HepG2 (cell line): ENCODE results near the gene ARHGDIA. TPM values are rescaled to one million over a fixed set of nuclear protein-coding genes. Genes with fewer than 3 reads are reported as not detected.

ENCODE experiments used
- ATAC-seq: fragments of 200-7000 bp; cut with Tn5 transposase; 3 replicates; pipeline ENCODE4 v1.9.1; 2020; ENCODE audit warnings: mild to moderate bottlenecking, moderate library complexity
- BruUV-seq: library from RNA; stranded (reverse); fragments of 400-500 nt; replicated peaks from 2 replicates; lab custom pipeline; 2021; lab: Mats Ljungman, UMichigan
- CTCF ChIA-PET: fragments of 300-600 bp; formaldehyde crosslinking; extraction: SDS; loops from one replicate; lab custom pipeline; 2021; ENCODE audit warnings: low total read pairs, inconsistent platforms, low intra/inter-chr PET ratio; lab: Yijun Ruan, JAX
- POLR2A ChIA-PET: fragments of 350-600 bp; sonication (Branson Sonifier 250); formaldehyde crosslinking; loops from one replicate; lab custom pipeline; 2020; ENCODE audit warnings: antibody characterized with exemption, inconsistent platforms; lab: Yijun Ruan, JAX
- DNase-seq: peaks from one replicate; pipeline ENCODE4 v3.0.0-alpha.2; 2015; ENCODE audit warnings: low spot score
- FAIRE-seq: peaks from 3 replicates; lab custom pipeline; 2011; peaks lifted over from hg19 to GRCh38; lab: Jason Lieb, UNC
- H2AFZ ChIP-seq: one replicate; pipeline ENCODE4 v1.6.1; 2011; ENCODE audit warnings: low read length, inconsistent platforms
- H3K27ac ChIP-seq: fragments of 300-600 bp; 3 replicates; pipeline ENCODE4 v1.8.0; 2011; ENCODE audit warnings: mixed run types, mild to moderate bottlenecking, mixed read lengths, low read length, inconsistent platforms; ENCODE audit not compliant: insufficient read depth; ENCODE audit errors: extremely low read length
- H3K27me3 ChIP-seq, 2 experiments: fragments of 200-600 bp in 1 of 2; 2 replicates in 1 of 2; 3 replicates in 1 of 2; pipeline versions ENCODE4 v1.6.0 to v1.8.0; 2011; ENCODE audit warnings: low read length in 2 of 2, mild to moderate bottlenecking in 2 of 2, moderate library complexity in 2 of 2, inconsistent platforms in 1 of 2; ENCODE audit not compliant: insufficient read depth in 2 of 2, control insufficient read depth in 1 of 2
- H3K36me3 ChIP-seq, 2 experiments: fragments of 200-600 bp in 1 of 2; replicated peaks in 1 of 2; 2 replicates in 1 of 2; 3 replicates in 1 of 2; pipeline versions ENCODE4 v1.5.1 to v1.8.0; 2011; ENCODE audit warnings: low read length in 2 of 2, inconsistent platforms in 1 of 2; ENCODE audit not compliant: insufficient read depth in 2 of 2, control insufficient read depth in 1 of 2
- H3K4me1 ChIP-seq: 2 replicates; pipeline ENCODE4 v1.5.1; 2012; ENCODE audit warnings: low read length, inconsistent platforms; ENCODE audit not compliant: insufficient read depth
- H3K4me2 ChIP-seq: 2 replicates; pipeline ENCODE4 v1.6.0; 2011; ENCODE audit warnings: low read depth, low read length, inconsistent platforms
- H3K4me3 ChIP-seq, 3 experiments: fragments of 200-600 bp in 1 of 3; sonication (generic), shearing (Covaris generic) in 1 of 3; replicated peaks in 1 of 3; 2 replicates each; pipeline ENCODE4 v1.5.1; 2011 to 2016; ENCODE audit warnings: low read length in 3 of 3, inconsistent platforms in 2 of 3, low read depth in 2 of 3, mild to moderate bottlenecking in 2 of 3, control low read depth in 1 of 3, mixed read lengths in 1 of 3; ENCODE audit not compliant: insufficient read depth in 1 of 3
- H3K79me2 ChIP-seq: one replicate; pipeline ENCODE4 v1.6.1; 2011; ENCODE audit warnings: low read length, inconsistent platforms; ENCODE audit not compliant: insufficient read depth
- H3K9ac ChIP-seq: 2 replicates; pipeline ENCODE4 v1.6.0; 2011; ENCODE audit warnings: mild to moderate bottlenecking, low read depth, low read length, inconsistent platforms; ENCODE audit not compliant: insufficient read depth
- H3K9me3 ChIP-seq: 2 replicates; pipeline ENCODE4 v1.5.1; 2012; ENCODE audit warnings: mild to moderate bottlenecking, low read length
- H4K20me1 ChIP-seq: 2 replicates; pipeline ENCODE4 v1.6.0; 2011; ENCODE audit warnings: inconsistent platforms, mild to moderate bottlenecking, low read length, moderate library complexity; ENCODE audit not compliant: insufficient read depth
- CENPT ChIP-seq: sonication (generic); formaldehyde crosslinking; IDR thresholded peaks from 2 replicates; pipeline ENCODE4 v1.8.0; 2022; ENCODE audit warnings: low read depth, mild to moderate bottlenecking, moderate library complexity, missing genetic modification reagents
- ETV5 ChIP-seq: IDR thresholded peaks from 2 replicates; pipeline ENCODE4 v1.6.1; 2018; ENCODE audit warnings: missing biosample characterization, missing genetic modification reagents, inconsistent platforms, borderline replicate concordance
- KMT2A ChIP-seq: sonication (generic); formaldehyde crosslinking; IDR thresholded peaks from 2 replicates; pipeline ENCODE4 v1.4.0; 2020; ENCODE audit warnings: missing genetic modification reagents
- NCOA5 ChIP-seq: sonication (generic); formaldehyde crosslinking; IDR thresholded peaks from 2 replicates; pipeline ENCODE4 v1.4.0; 2020; ENCODE audit warnings: missing genetic modification reagents
- POLR2A ChIP-seq, 2 experiments: IDR thresholded peaks; 2 replicates each; pipeline ENCODE4 v1.6.1; 2011; ENCODE audit warnings: low read depth in 2 of 2, low read length in 2 of 2, mild to moderate bottlenecking in 1 of 2, moderate library complexity in 1 of 2; ENCODE audit not compliant: insufficient read depth in 1 of 2
- ZNF235 ChIP-seq: sonication (generic); formaldehyde crosslinking; IDR thresholded peaks from 2 replicates; pipeline ENCODE4 v1.8.1; 2023; ENCODE audit warnings: mild to moderate bottlenecking, missing genetic modification reagents, borderline replicate concordance
- ZNF33B ChIP-seq: sonication (generic); formaldehyde crosslinking; IDR thresholded peaks from 2 replicates; pipeline ENCODE4 v1.5.1; 2020; ENCODE audit warnings: mild to moderate bottlenecking, missing genetic modification reagents
- ZNF556 ChIP-seq: sonication (generic); formaldehyde crosslinking; IDR thresholded peaks from 2 replicates; pipeline ENCODE4 v1.4.0; 2020; ENCODE audit warnings: mild to moderate bottlenecking, missing genetic modification reagents, borderline replicate concordance
- ZNF616 ChIP-seq: sonication (generic); formaldehyde crosslinking; IDR thresholded peaks from 2 replicates; pipeline ENCODE4 v1.5.0; 2020; ENCODE audit warnings: low read depth, mild to moderate bottlenecking, missing genetic modification reagents
- ZNF678 ChIP-seq: sonication (generic); formaldehyde crosslinking; IDR thresholded peaks from 2 replicates; pipeline ENCODE4 v1.4.0; 2020; ENCODE audit warnings: mild to moderate bottlenecking, missing genetic modification reagents
- ZNF747 ChIP-seq: sonication (generic); formaldehyde crosslinking; IDR thresholded peaks from 2 replicates; pipeline ENCODE4 v1.8.1; 2023; ENCODE audit warnings: missing genetic modification reagents, mild to moderate bottlenecking, borderline replicate concordance
- WGBS: methylation state at CpG from one replicate; pipeline ENCODE4 v1.1.6; 2017; ENCODE audit warnings: low lambda C conversion rate; 5-methylcytosine and 5-hydroxymethylcytosine counted together
- in situ Hi-C: cut with HindIII; loops from 2 replicates; pipeline ENCODE4 v1.10.0; 2017; ENCODE audit warnings: low pct_unique_long_range_greater_than_20kb; ENCODE audit not compliant: extremely low pct_ligation_motif_present
- intact Hi-C: fragments of 100-400 bp; cut with micrococcal nuclease; formaldehyde crosslinking; loops from one replicate; pipeline ENCODE4 v1.10.0; 2022; ENCODE audit not compliant: unreplicated experiment
- polyA plus RNA-seq, 8 experiments: library from polyadenylated mRNA; depleted of rRNA in 3 of 8; stranded (reverse) in 7 of 8; unstranded in 1 of 8; fragments of >200 nt; fragmentation: Illumina TruSeq in 4 of 8; extraction: Trizol in 4 of 8; gene quantifications; 2 replicates each; pipeline versions ENCODE4 v1.2.1 to v1.2.3, GENCODE V29; 2011 to 2016; ENCODE audit warnings: low read depth in 4 of 8, missing spikeins in 1 of 8, mixed read lengths in 1 of 8; ENCODE audit not compliant: insufficient read depth in 1 of 8
- total RNA-seq, 5 experiments: library from RNA; depleted of rRNA; stranded (reverse); fragments of >200 nt; fragmentation: Illumina TruSeq; extraction: Trizol; gene quantifications; 2 replicates each; pipeline ENCODE4 v1.2.3, GENCODE V29; 2016; ENCODE audit warnings: low read depth in 1 of 5
- TF ChIP-seq, protein P1 (sequence below): IDR thresholded peaks from 2 replicates; pipeline ENCODE4 v1.6.1; 2012; ENCODE audit warnings: low read depth, low read length, improper control_type of control experiment
- TF ChIP-seq, protein P2 (sequence below): sonication (generic); formaldehyde crosslinking; IDR thresholded peaks from 2 replicates; pipeline ENCODE4 v1.5.1; 2020; ENCODE audit warnings: mild to moderate bottlenecking, missing genetic modification reagents, moderate library complexity

The ARHGDIA gene
- total and polyA plus RNA-seq, 2 of the 13 experiments (the other 11 are each of a cell fraction or from before 2014, with no cell fraction given), result 40.0 to 64.0 TPM

DNA sequence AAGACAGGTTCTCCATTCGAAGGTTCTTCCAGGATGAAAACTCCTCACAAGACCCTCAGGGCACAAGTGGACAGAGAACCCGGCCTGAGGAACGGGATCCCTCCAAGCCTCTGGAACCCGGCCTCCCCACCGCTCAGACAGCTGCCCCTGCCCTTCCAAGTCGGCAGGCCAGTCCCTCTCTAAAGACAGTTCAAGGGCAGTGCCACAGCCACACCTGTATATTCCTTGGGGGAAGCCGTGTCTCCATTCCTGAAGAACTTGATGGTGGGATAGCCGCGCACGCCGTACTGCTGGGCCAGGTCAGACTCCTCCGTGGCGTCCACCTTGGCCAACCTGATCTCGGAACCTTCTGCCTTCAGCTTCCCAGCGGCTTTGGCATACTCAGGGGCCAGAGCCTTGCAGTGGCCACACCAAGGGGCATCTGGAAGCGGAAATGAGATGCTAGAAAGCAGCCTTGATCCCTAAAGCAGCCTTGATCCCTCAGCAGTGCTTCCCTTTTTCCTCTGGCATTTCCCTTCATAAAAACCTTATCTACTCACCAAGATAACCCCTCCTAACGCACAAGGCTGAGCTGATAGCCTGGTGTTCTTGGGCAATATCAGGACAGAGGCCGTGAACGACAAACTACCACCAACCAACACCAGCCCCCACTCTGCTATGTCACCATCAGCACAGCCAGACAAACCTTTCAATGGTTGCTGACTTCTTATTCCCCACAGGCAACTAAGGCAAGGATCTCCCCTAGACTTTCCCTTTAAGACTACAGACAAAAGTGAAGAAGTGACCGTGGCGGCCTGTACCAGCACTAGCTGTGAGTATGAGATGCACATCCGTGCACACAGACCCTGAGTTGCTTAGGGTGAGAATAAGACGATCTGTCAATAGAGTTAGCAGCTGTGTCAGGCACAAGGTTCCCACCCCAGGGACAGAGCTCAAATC is 11.9 kb downstream of the ARHGDIA start (continued):
- no peak for TF ChIP-seq NCOA5
- no peak for TF ChIP-seq ZNF616 (CRISPR knock-in tag)
- TF ChIP-seq ZNF33B (CRISPR knock-in tag), result no peak
- no peak for TF ChIP-seq ZNF235 (CRISPR knock-in tag)
- TF ChIP-seq KMT2A, result 0 out of 2 replicates have a peak, but pooled peaks have one; percentile 52
- TF ChIP-seq ZNF747, result peak; percentile 62; the same call in 1 of the 2 replicates

DNA sequence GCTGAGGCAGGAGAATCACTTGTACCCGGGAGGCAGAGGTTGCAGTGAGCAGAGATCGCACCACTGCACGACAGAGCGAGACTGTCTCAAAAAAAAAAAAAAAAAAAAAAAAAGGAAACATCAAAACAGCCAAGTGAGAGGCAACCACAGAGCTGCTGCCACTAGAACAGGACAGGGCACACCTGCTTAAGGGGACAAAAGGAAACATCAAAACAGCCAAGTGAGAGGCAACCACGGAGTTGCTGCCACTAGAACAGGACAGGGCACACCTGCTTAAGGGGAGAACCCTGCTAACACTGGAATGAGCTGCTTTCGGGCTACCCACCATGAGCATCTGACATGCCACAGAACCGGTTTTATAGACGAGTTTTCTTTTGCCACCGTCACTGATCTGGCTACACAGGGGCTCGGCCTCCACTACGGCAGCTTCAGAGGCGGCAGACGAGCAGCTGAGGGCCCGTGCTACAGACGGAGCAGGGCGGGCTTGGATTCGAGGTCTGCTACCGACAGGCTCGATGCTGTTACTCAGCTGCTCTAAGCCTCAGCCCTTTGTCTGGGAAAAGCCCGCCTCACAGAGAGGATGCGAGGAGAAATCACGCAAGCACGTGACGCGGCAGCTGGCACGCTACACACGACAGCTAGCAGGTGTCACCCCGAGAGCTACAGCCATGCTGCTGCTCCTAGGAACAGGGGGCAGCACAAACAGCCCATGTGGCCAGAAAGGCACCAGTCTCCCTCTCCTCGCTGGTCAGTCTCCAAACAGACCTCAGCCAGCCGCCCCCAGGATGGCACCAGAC is 12.8 kb downstream of the ARHGDIA start:
- Histone ChIP-seq H3K27ac (no peak overlapping the region), H2AFZ (no peak overlapping the region), H3K4me3 (peak overlapping the region; percentile 80 to 98 (median 90)), H3K27me3 (no peaks in the 10 kb centered on the region; a peak in 1 of 5 replicates), H3K4me1 (peaks cover 74% of the 10 kb centered on the region), H3K9me3 (no peaks in the 10 kb centered on the region), H4K20me1 (peaks cover 32% of the 10 kb centered on the region), H3K4me2 (peak overlapping the region; percentile 99), H3K79me2 (peaks cover 84% of the 10 kb centered on the region), H3K36me3 (peaks cover 33 to 58% of the 10 kb centered on the region in 2 experiments), H3K9ac (peak overlapping the region; percentile 97)
- ChIA-PET POLR2A (interaction anchor here (0.7 to 2.7 kb wide), 6 partner anchors 8 to 36 kb away, joined by 3 to 27 read pairs (median 6); partner anchors contain the start of genes MCRIP1 and PPP1R27), CTCF (no interaction called here)
- intact Hi-C loops, result no loop called here
- WGBS, result 79% methylated on average over 29 of the region's 30 CpGs
- no peak for DNase-seq
- no peak for ATAC-seq
- in situ Hi-C loops, result no loop called here
- FAIRE-seq, result no peak
- BruUV-seq, result no TSS peak
- TF ChIP-seq, protein P1, sequence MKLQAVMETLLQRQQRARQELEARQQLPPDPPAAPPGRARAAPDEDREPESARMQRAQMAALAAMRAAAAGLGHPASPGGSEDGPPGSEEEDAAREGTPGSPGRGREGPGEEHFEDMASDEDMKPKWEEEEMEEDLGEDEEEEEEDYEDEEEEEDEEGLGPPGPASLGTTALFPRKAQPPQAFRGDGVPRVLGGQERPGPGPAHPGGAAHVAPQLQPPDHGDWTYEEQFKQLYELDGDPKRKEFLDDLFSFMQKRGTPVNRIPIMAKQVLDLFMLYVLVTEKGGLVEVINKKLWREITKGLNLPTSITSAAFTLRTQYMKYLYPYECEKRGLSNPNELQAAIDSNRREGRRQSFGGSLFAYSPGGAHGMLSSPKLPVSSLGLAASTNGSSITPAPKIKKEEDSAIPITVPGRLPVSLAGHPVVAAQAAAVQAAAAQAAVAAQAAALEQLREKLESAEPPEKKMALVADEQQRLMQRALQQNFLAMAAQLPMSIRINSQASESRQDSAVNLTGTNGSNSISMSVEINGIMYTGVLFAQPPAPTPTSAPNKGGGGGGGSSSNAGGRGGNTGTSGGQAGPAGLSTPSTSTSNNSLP, result no peak
- TF ChIP-seq ZNF556 (0 out of 2 replicates have a peak, but pooled peaks have one; percentile 14), POLR2A (IDR thresholded peaks at IDR 0.05; ENCODE audit: insufficient read depth in 1 of 2, low read depth in 2 of 2, low read length in 2 of 2) (peak in 1 of 2 experiments; percentile 21; a peak in 1 of 4 replicates), ETV5 (CRISPR knock-in tag) (no peak), ZNF678 (peak; percentile 16; the same call in 1 of the 2 replicates), CENPT (CRISPR knock-in tag) (no peak)
- TF ChIP-seq, protein P2, sequence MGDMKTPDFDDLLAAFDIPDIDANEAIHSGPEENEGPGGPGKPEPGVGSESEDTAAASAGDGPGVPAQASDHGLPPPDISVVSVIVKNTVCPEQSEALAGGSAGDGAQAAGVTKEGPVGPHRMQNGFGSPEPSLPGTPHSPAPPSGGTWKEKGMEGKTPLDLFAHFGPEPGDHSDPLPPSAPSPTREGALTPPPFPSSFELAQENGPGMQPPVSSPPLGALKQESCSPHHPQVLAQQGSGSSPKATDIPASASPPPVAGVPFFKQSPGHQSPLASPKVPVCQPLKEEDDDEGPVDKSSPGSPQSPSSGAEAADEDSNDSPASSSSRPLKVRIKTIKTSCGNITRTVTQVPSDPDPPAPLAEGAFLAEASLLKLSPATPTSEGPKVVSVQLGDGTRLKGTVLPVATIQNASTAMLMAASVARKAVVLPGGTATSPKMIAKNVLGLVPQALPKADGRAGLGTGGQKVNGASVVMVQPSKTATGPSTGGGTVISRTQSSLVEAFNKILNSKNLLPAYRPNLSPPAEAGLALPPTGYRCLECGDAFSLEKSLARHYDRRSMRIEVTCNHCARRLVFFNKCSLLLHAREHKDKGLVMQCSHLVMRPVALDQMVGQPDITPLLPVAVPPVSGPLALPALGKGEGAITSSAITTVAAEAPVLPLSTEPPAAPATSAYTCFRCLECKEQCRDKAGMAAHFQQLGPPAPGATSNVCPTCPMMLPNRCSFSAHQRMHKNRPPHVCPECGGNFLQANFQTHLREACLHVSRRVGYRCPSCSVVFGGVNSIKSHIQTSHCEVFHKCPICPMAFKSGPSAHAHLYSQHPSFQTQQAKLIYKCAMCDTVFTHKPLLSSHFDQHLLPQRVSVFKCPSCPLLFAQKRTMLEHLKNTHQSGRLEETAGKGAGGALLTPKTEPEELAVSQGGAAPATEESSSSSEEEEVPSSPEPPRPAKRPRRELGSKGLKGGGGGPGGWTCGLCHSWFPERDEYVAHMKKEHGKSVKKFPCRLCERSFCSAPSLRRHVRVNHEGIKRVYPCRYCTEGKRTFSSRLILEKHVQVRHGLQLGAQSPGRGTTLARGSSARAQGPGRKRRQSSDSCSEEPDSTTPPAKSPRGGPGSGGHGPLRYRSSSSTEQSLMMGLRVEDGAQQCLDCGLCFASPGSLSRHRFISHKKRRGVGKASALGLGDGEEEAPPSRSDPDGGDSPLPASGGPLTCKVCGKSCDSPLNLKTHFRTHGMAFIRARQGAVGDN (CRISPR knock-in tag), result peak; percentile 61; the same call in 1 of the 2 replicates
